ENCODE results near the gene CLTB. TPM values are rescaled to one million over a fixed set of nuclear protein-coding genes. Genes with fewer than 3 reads are reported as not detected.

The CLTB gene
- total and polyA plus RNA-seq, 2 experiments from 2014 or later, result 26.8 to 34.0 TPM

GRCh38 chr5:176418251-176418650, 1.9 kb upstream of the CLTB start:
- peaks cover 16% of the 10 kb centered on the region for H3K27me3 Mint-ChIP-seq (ENCODE audit: insufficient read depth, low read depth, poor library complexity)
- Histone ChIP-seq H2AFZ (no peak overlapping the region), H3K27ac (ENCODE audit: low read depth) (no peak overlapping the region), H3K4me1 (ENCODE audit: insufficient read depth) (0 out of 2 replicates have a peak, but pooled peaks cover 3% of the 10 kb centered on the region), H3K79me2 (replicated peaks; ENCODE audit: insufficient read depth) (no peaks in the 10 kb centered on the region), H3K4me2 (no peak overlapping the region), H3F3A (replicated peaks; ENCODE audit: low read depth) (0 out of 2 replicates have a peak, but pooled peaks cover 4% of the 10 kb centered on the region), H3K36me3 (ENCODE audit: insufficient read depth) (0 out of 2 replicates have a peak, but pooled peaks cover 3% of the 10 kb centered on the region), H4K20me1 (replicated peaks; ENCODE audit: insufficient read depth) (peaks cover 7% of the 10 kb centered on the region), H3K4me3 (no peak overlapping the region), H3K9me2 (ENCODE audit: insufficient read depth) (0 out of 2 replicates have a peak, but pooled peaks cover 4% of the 10 kb centered on the region), H3K27me3 (ENCODE audit: insufficient read depth) (peaks cover 29% of the 10 kb centered on the region)
- H3K4me1 Mint-ChIP-seq, result 0 out of 3 replicates have a peak, but pooled peaks cover 3% of the 10 kb centered on the region
- H3K4me3 Mint-ChIP-seq, result no peak overlapping the region
- ATAC-seq, result no peak
- peaks cover 20% of the 10 kb centered on the region for H3K36me3 Mint-ChIP-seq (ENCODE audit: low read depth)
- TF ChIP-seq POLR2AphosphoS5 (IDR thresholded peaks at IDR 0.05; ENCODE audit: low read depth), result no peak
- TF ChIP-seq EZH2 (IDR thresholded peaks at IDR 0.05; ENCODE audit: low read depth, unreplicated experiment), result no peak
- no peak for TF ChIP-seq EZH2phosphoT487 (IDR thresholded peaks at IDR 0.05; ENCODE audit: unreplicated experiment)
- TF ChIP-seq ZNF462 (CRISPR knock-in tag; IDR thresholded peaks at IDR 0.05), result no peak
- no peak for TF ChIP-seq JUNB (IDR thresholded peaks at IDR 0.05; ENCODE audit: unreplicated experiment)
- TF ChIP-seq CREB1 (CRISPR knock-in tag; IDR thresholded peaks at IDR 0.05; ENCODE audit: low read depth), result no peak
- no peak overlapping the region for H3K27ac Mint-ChIP-seq
- DNase-seq (ENCODE audit: low spot score), result no peak
- H3K9me3 Mint-ChIP-seq, result peaks cover 45% of the 10 kb centered on the region
